Stimulated activated CD8-positive, alpha-beta memory T cell treated with anti-CD3 and anti-CD28 coated beads, Interleukin-15, amount 100 ng/mL, for 48 hours (primary cell): ENCODE data around the gene ACO1.
A peak's percentile ranks its signal among the peaks of the same experiment; 100 is the strongest.

Source experiments
- DNase-seq, 2 donors: peaks; one replicate each; pipeline ENCODE4 v3.0.0-alpha.2; 2020; ENCODE audit warnings: low read depth in 2 of 2

Gene ACO1

DNA sequence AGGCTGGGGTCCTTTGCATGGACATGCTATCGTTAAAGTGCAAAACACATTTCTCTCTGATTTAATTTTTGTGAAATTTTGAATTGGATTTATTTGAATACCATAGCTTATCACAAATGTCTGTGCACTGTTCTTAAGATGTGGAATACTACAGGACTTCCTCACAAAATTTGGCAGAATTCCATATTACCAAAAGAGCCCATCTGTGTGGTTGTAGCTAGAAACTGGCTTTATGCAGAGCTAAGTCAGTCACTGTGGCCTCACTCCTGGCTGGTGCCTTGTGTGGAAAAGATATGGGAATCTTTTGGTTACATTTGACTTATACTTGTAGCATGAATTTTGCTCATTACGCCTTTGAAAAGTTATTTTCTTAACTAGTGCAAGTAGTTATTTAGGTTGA is 35.5 kb downstream of the ACO1 start:
- DNase-seq, result no peak

DNA sequence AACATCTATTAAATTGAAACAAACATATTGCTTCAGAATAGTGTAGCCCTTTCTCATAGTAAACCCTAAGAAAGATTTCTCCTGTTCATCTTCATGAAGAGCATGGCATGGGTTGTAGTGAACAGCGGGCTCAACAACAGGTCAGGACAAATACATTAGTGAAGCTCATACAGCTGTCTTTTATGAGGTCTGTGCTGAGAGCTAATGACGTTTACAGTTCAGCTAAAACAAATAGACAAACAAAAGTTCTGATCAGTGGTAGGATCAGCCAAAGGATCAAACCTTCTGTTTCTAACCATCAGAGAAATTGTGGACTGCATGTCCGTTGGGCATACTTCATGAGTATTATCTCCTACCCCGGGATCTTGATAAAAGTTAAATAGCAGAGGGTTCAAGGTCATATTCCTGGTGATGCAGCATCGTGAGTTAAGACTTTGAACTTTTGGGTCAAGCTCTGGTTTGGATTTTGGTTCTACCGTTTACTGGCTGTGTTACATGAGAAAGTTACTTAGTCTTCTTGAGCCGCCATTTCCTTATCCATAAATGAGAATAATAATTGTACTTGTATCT is 37.9 kb downstream of the ACO1 start:
- DNase-seq, result no peak

DNA sequence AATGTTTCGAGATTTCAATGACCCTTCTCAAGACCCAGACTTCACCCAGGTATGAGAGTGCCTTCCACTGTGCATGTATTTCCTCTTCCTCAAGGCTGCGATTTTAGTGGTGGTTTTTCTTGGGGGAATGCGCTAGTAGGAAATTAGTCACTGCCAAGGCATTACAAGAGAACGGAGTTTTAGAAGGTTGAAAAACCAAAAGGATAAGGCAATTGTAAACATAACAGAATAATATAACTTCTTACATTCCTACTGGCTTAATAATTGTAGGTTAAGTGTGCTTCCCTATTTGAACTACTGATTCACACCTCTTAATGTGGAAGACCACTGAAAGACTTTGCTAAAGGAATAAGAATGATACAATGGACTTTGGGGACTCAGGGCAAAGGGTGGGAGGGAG is 38.9 kb downstream of the ACO1 start:
- no peak for DNase-seq

DNA sequence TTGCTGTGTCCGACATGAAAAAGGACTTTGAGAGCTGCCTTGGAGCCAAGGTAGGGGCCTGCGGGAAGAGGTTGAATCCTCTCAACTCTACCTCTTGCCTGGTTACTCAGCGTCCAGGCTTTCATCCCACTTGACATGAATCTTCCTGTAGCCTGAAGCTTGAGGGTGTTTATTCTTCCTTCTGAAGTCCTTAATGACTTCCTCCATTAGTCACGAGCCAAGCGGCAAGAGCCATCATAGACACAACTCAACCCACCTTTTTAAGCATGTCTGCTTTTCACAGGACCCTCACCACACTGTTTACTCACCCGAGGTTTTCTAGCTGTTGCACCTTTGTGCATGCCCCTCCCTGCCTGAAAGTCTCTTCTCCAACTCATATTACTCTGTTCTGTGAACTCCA is 40.2 kb downstream of the ACO1 start:
- DNase-seq, result no peak

DNA sequence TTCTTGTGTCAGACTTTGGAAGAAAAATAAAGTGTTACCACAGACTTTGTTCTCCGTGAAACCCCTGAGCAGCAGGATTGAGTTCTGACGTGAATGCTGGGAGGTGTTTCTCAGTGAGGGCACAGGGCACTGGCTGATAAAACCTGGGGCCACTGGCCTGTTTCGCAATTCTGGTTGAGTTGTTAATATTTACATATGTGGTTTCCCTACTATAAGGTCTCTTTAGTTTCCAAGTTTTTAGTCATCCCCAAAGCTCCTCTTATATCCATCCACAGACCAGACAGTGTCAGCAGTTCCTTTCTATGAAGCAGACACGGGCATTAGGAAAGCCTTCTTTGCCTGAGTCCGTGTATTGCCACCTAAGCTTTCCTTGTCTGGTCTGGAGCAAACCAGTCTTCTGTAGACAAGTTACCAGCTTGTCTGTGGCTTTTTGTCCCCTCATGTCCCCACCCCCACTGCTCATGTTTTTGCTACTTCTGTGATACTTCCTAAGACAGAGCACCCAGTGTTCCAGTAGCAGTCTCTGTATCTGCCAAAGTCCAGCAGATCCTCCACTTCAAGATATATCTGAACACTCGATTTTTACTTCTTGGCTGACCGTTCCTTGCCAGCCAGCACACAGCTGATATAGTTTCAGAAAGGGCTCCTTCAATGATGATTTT is 42.0 kb downstream of the ACO1 start:
- no peak for DNase-seq

DNA sequence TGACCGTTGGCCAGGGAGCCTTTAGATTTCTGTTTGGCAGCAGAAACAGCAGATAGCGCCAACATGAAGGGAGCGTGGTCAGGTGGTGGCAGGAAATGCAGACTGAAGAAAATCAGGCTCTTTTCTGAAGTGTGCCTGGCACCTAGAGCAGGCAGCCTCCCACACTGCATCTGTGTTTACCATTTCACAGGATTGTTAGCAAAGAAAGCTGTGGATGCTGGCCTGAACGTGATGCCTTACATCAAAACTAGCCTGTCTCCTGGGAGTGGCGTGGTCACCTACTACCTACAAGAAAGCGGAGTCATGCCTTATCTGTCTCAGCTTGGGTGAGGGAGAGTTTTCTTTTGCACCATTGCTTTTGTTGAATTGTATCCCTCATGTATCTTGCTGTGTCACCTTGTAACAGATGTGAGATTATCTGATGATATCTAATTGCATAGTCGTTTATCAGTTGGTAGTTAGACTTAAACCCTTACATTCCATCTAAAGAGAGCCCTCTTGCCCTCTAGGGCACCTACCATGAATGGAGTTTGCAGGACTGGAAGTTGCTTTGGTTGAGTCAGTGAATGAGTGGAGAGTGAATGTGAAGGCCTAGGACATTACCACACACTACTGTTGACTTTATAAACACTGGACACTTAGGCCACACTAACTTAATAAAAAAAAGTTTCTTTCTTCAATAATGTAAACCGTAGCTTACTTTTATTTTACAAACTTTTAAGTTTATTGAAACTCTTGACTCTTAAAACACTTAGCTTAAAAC is 42.8 kb downstream of the ACO1 start:
- no peak for DNase-seq

DNA sequence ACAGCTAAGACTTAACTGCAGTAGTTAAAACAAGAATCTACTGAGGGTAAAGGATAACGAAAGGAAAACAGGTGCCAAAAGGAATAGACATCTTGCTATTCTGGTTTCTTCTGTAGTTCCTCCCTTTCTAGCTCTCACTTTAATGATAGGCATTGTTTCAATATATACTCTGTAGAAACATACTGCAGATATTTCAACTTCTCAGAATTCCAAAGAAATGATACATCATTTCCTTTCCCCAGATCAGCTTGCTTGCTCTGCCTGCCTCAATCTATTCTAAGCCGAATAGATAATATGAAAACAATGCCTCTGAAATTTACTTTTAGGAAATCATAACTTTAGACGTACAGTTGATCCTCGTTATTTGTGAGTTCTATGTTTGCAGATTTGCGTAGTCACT is 46.3 kb downstream of the ACO1 start:
- no peak for DNase-seq

DNA sequence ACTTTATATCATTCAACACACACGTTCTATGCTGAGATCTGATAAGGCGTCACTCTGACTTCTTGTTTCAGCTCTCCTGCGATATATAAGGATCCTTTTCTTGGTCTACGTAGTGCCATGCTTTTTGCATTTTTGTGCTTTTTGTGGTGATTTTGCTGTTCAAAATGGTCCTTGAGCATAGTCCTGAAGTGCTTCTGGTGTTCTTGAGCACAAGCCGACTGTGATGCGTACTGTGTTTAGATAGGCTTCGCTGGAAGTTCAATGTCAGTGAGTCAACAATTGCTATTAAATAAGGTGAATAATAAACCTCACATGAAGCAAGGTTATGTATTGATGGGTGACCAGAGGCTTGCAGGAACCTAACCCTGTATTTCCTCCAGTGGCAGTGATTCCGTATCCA is 46.8 kb downstream of the ACO1 start:
- no peak for DNase-seq

DNA sequence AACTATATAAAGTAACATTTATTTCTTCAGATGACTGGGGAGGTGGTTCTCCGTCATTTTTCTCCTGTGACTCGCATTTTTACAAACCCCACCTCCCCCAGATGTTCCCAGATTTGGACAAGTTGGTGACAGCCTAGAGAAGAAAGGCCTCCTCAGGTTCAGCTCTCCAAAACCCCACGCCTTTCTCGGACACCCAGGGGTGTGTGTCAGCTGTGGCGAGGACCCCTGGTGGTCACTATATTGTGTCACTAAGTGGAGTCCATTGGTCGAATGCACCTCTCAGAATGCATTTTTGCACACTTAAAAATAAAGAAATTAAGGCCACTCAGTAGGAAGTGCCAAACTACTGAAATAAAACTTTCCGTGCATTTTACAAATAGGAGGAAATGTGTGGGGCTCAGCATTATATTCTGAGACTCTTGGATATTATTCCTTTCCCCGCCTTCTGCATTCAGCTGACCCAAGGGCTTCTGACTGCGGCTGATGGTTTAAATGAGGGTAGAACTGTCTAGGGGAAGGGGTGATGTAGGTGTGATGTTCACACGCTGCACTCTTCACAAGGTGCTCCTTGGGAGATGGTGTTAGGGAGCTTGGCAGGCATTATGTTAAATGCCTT is 47.6 kb downstream of the ACO1 start:
- DNase-seq, result peak in 1 of 2 donors; percentile 3

DNA sequence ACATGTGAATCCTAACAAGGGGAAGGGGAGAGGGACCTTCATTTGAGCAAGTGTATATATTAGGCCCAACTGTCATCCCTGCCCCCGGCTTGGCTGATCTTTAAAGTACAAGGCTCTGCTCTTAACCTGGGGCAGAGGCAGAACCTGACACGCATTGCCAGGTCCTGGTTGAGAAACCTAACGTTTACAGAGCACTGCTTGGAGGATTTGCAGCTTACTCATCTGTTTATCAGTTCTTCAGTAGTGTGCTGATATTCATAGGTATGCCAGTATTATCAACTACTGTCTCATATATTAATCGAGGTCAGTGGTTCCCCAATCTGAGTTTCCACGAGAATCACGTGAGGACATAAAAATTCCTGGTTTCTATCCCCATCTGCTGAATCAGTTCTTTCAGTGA is 50.4 kb downstream of the ACO1 start:
- DNase-seq, result no peak

DNA sequence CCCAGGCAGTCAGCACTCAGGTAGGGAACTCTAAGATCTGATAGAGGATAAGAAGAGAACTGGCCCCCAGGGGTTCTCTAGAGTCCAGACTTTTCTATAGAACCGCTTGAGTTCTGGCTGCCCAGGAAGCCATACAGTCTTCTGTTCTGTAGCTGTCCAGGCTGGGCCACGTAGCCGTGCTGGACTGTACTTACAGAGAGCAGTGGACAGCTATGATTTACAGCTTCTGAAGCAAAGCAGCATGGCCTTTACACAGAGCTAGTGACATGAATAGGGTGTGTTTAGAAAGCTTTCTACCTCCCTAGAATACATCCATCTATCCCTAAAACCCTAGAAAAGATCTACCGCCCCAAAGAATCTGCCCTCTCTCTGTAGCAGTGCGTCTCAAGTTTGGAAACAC is 57.2 kb downstream of the ACO1 start:
- DNase-seq, result no peak

DNA sequence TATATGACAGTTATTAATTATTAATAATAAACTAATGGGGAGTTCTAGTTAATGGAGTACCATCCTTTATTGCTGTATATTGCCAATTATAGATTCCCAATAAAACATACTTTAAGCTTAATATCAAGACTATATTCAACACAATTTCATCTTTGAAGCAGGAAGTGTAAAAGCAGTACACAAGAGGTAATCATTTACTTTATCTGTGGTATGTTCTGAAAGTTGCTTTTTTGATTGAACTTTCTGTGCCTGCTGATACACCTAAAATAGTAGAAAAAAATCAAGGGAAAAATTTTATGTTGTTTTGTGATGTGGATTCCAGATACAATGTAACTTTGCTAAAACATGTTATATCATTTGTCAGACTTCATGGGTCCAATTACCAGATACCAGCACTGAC is 58.0 kb downstream of the ACO1 start:
- no peak for DNase-seq

DNA sequence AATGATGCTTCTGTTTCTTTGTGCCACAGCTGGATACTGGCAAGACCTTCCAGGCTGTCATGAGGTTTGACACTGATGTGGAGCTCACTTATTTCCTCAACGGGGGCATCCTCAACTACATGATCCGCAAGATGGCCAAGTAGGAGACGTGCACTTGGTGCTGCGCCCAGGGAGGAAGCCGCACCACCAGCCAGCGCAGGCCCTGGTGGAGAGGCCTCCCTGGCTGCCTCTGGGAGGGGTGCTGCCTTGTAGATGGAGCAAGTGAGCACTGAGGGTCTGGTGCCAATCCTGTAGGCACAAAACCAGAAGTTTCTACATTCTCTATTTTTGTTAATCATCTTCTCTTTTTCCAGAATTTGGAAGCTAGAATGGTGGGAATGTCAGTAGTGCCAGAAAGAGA is 65.5 kb downstream of the ACO1 start:
- DNase-seq, result no peak

DNA sequence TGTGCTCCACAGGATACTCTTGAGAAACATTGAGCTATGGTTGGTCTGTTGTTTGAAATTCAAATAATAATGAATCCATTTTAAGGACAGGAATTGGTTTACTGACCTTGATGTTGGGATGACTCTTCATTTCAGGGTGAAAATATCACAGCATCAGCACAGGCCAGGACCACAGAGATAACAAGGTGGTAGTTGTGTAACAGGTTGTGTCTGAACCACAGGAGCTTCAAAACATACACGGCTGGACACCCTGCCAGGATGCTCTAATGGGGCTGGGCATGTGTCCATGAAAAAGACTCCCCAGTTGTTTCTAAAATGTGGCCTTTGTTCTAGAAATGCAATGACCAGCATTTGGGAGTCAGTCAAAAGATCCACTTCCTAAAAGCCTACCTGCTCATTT is 69.8 kb downstream of the ACO1 start:
- no peak for DNase-seq

DNA sequence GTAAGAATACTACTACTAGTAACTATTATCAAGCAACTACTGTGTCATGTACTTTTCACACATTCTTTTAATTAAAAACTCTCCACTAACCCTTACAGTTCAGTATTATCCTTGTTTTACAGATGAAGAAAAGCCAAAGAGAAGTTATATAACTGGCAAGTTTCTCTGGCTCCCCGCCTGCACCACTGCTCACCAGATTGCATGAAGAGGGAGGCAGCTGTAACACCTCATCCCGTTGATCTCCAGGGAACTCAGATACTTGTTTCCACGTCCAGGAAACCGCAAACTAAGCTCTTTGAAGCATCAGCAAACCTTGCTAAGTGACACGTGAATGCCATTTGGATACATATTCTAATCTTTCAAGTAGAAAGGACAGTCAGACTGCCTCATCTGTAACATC is 71.3 kb downstream of the ACO1 start:
- DNase-seq, result no peak

DNA sequence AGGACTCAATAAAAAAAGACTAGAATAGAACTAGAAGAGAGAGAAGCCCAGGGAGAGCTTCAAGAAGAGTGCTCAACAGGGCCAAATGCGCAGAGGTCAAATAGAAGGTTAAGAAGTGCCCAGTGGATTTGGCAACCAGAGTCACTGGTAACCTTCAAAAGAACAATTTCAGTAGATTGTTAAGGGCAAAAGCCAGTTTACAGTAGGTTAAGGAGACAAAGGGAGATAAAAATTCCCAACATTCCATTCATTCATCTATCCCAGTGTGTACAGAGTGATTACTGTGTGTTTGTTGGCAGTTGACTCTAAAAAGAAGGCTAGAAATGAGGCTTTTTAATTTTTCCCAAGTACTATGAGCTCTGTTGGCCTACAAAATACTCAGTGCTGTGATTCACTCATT is 72.1 kb downstream of the ACO1 start:
- no peak for DNase-seq

DNA sequence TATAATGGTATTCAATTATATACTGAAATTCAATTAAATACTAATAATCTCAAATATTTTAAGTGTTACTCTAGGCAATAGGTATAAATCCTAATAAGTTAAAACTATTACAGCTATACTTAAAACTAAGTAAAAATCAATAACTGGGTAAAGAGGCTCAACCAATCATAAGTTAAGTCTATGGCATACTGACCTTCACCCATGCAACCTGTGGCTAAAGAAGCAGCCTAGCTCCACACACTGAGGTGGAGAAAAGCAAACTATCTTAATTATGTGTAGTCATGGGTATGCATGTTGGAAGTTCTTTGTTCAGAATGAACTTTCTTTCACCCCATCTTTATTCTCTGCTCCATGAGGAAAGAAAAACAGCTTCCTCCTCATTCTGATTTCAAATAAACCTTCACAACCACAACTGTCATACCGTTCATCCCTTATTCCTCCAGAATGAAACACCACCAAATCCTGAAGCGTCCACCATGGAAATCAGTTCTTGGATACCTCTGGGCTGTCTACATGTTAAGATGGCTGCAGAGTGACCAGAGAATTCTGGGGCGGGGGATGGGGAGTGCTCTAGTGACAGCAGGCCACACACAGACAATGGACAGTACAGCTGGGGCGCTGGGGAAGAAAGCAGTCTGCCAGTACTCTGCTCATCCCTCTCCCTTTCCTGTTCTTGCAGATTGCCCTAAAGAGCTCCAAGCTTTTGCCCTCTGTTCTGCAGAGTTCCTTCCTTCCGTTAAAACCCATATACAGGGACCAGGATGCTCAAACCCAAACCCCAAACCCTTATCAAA is 79.3 kb downstream of the ACO1 start:
- no peak for DNase-seq

DNA sequence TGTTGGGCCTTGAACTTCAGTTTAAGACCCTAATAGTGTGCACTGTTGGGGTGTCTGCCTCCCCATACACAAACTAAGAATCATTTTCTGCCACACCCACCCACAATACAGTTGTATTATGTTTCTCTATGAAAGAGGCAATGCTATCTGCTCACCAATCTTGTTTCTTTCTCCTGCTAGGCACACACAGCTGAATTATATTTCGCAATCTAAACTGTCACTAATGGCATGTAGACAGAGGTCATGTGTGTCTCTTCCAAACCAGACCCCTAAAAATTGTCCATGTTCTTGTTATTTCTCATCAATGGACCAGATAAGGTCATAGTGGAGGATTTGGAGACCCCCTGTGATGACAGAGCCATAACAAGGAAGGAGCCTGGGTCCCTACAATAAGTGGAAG is 84.3 kb downstream of the ACO1 start:
- no peak for DNase-seq

DNA sequence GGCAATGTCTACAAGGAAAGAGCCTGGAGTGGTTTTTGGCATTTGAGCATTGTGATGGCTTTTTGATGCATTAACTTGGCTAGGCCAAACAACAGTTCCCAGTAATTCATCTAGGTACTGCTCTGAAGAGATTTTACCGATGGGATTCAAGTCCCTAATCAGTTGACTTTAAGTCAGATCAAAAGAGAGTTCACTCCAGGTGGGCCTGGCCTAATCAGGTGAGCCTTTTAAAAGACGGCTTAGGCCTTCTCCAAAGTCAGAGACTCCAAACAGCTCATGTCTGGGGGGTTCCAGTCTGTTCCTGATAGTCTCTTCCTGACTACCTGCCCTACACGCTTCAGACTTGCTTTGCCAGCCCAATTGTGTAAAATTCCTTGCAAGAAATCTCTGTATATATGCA is 87.9 kb downstream of the ACO1 start:
- DNase-seq, result no peak

DNA sequence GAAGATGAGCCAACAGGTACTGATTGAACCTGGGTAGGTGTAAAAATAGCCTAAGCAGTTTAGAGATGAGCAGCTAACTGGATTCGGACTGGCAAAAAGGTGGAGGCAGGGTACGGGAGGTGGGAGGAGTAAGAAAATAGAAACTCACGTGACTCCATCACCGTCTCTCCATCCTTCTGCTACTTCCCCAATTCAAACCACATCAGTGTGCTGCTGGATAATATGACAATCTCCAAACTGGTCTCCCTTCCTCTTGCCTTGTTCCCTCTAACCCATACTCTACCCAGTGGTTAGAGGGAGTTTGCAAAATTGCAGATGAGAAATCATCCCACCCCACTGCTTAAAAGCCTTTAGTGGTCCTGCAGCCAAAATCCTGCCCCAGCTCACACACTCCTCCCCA is 98.9 kb downstream of the ACO1 start:
- no peak for DNase-seq

DNA sequence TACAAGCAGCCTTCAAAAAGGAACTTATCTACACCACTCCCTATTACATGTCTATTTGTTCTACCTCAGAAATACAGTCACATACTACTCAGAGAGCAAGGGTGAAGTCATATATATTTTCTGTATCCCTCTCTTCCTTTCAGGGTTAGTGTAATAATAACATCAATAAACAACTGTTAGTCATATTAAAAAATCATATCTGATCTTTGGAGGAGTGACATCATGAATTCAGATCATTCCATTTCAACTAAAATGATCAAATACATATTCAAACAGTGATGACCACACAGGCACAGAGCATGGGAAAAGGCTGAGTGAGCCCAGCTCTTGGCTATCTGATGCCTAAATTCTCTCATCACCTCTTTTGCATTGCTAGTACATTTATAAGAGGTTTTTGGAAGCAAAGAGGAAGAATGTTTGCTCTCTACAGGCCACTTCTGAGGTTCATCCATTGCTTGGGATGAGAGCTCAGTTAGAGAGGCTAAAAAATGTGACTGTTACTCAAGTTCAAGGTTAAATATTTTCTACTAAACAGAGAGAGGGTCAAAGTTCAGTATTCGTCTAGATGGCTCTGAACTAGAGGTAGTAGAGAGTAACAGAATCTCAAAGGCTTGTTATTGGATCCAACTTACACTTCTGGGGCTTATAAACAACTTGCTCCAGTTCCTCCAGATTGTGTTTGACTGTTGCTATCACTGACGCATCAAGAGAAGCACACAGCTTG is 102.6 kb downstream of the ACO1 start:
- no peak for DNase-seq

DNA sequence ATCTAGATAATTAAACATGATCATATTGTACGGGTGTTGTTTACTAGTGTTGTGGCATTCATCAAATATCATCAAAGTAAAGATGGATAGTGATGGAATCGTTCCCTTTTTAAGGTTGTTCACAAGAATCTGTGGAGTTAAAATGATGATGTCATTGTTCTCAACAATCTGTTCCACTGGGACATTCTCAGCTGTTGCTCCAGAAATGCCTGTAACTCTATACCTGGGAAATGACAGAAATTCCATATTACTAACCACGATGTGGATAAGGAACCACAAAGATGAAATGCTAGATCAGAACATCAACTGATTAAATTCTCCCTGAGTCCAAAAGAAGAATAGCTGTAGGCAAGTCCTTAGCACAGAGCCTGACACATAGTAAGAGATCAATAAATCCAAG is 103.5 kb downstream of the ACO1 start:
- DNase-seq, result no peak
